HTR-8/SVneo (cell line): ENCODE data around the gene ZNF423.
"Not testable (repeated sequence)": the region's sequence is repeated elsewhere in the genome, so short reads cannot be mapped to it uniquely, and the experiment has no call there.

Source experiments
- DNase-seq: peaks from one replicate; pipeline ENCODE4 v3.0.0; 2011; ENCODE audit warnings: low spot score, mixed read lengths; ENCODE audit not compliant: insufficient read length
- FAIRE-seq: peaks from 2 replicates; lab custom pipeline; 2011; peaks lifted over from hg19 to GRCh38; lab: Jason Lieb, UNC

ZNF423 gene

GRCh38 chr16:49855822-49856671, at the start of gene ZNF423:
TSS of gene ZNF423 (minus strand) at chr16:49856112. CDS start at chr16:49855774, 338 bp downstream.
- FAIRE-seq (no peak), DNase-seq (no peak)

- no peak for DNase-seq
- no peak for FAIRE-seq
These were observed 48.6 kb upstream of the ZNF423 start for GRCh38 chr16:49904348-49905062.

- no peak for DNase-seq
- FAIRE-seq: no peak
These were observed 47.0 kb upstream of the ZNF423 start for GRCh38 chr16:49902908-49903307.

GRCh38 chr16:49901711-49902110, 45.8 kb upstream of the ZNF423 start:
- FAIRE-seq (no peak), DNase-seq (no peak)

GRCh38 chr16:49900875-49901274, 45.0 kb upstream of the ZNF423 start:
- no peak for FAIRE-seq
- no peak for DNase-seq

- DNase-seq: no peak
- no peak for FAIRE-seq
These were observed 44.2 kb upstream of the ZNF423 start for GRCh38 chr16:49899991-49900695.

- DNase-seq: no peak
- FAIRE-seq: no peak
These were observed 40.6 kb upstream of the ZNF423 start for GRCh38 chr16:49896447-49896964.

GRCh38 chr16:49890876-49891275, 35.0 kb upstream of the ZNF423 start:
- FAIRE-seq (no peak), DNase-seq (no peak)

- no peak for FAIRE-seq
- no peak for DNase-seq
These were observed 33.9 kb upstream of the ZNF423 start for GRCh38 chr16:49889725-49890397.

GRCh38 chr16:49886554-49887094, 30.7 kb upstream of the ZNF423 start:
- DNase-seq (no peak), FAIRE-seq (no peak)

GRCh38 chr16:49884033-49885015, 28.4 kb upstream of the ZNF423 start:
- FAIRE-seq: no peak
- no peak for DNase-seq

- no peak for DNase-seq
- FAIRE-seq: no peak
These were observed 27.4 kb upstream of the ZNF423 start for GRCh38 chr16:49883076-49884014.

GRCh38 chr16:49881890-49882289, 26.0 kb upstream of the ZNF423 start:
- FAIRE-seq: no peak
- DNase-seq: no peak

GRCh38 chr16:49878540-49878939, 22.6 kb upstream of the ZNF423 start:
- FAIRE-seq, DNase-seq: not testable (repeated sequence)

GRCh38 chr16:49876716-49877129, 20.8 kb upstream of the ZNF423 start:
- DNase-seq (no peak), FAIRE-seq (no peak)

- FAIRE-seq (no peak), DNase-seq (no peak)
These were observed 20.1 kb upstream of the ZNF423 start for GRCh38 chr16:49875806-49876715.
